Lower leg skin (tissue), 3 donors: ENCODE measurements around the gene OGG1.

ENCODE experiments used
- CTCF ChIP-seq, 3 donors: fragments of 450-650 bp; IDR thresholded peaks; one replicate each; pipeline ENCODE4 v1.5.1; 2016; ENCODE audit warnings: antibody characterized with exemption in 3 of 3, mild to moderate bottlenecking in 3 of 3, moderate library complexity in 2 of 3
- POLR2A ChIP-seq, 2 donors: fragments of 450-650 bp; IDR thresholded peaks; one replicate each; pipeline ENCODE4 v1.6.1; 2016 to 2017; ENCODE audit warnings: antibody characterized with exemption in 2 of 2, mild to moderate bottlenecking in 1 of 2, moderate library complexity in 1 of 2

GRCh38 chr3:9715136-9715535, 34.6 kb upstream of the OGG1 start:
- TF ChIP-seq CTCF (IDR thresholded peaks at IDR 0.05) = no peak
- TF ChIP-seq POLR2A (IDR thresholded peaks at IDR 0.05) = no peak
